Measurements from ENCODE around the gene FGF1.

The FGF1 gene

DNA sequence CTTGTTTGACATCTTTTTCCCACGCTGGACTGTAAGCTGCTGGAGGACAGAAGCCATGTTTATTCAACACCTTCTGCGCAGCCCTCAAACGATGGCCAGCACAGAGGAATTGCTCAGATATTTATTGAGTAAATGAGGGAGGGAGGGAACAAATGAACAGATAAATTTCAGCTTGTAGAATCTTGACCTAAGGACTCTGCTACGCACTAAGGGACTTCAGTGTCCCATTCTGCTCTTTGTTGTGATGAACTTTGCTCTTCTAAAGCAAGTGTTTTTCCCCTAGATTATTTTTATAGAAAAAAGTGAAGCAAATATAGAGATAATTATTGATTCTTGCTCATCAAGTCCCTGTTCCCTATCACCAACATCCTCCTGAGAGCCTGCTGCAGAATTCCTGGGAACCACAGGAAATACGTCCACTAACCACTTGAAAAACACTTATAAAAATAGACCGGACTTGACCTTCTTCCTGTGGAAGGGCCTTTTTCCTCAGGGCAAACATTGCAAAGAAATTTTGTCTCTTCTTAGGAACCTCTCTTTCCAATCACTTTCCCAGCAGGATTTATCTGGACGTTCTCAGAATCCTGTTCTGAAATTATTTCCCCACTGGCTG, 54.9 kb downstream of the FGF1 start:
- H3K4me2 ChIP-seq (ENCODE audit: low read depth, low read length, poor library complexity, severe bottlenecking): no peak overlapping the region

DNA sequence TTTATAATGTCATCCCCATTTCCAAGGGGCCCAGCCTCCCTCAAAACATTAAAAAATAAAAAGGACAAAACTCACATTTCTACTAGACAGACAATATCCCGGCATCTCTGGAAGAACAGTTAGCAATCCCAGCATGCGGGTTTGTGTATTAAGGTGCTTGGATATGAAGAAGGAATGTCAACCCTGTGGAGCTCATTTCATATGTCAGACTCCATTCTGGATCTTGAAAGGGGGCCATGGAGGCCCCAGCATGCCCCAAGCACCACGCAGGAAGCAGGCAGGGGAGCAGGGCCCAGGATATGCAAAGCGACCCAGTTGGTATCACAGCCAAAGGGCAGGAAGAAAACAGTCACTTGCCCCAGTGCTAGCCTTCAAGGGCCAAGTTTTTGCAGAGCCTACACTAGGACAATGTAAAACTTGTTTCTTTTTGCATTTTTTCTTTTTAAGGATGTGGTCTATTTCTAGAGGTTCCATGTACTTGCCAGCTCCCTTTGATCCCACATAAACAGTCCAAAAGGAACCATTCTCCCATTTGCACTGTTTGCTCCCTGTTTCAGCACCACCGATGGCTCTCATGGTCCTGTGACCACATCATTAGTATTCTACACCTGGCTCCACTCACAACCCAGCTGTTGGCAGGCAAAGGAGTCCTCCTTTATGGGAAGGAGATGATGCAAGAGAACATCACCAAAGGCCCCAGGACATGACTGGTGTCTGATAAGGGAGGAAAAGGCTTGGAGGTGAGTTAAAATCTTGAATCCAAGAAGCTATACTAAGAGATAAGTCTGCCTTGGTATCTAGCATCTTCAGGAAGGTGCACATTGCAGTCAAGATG, 58.3 kb downstream of the FGF1 start:
- H3K4me3 ChIP-seq (ENCODE audit: low read length, poor library complexity, severe bottlenecking): no peak overlapping the region
- TF ChIP-seq, protein P1, sequence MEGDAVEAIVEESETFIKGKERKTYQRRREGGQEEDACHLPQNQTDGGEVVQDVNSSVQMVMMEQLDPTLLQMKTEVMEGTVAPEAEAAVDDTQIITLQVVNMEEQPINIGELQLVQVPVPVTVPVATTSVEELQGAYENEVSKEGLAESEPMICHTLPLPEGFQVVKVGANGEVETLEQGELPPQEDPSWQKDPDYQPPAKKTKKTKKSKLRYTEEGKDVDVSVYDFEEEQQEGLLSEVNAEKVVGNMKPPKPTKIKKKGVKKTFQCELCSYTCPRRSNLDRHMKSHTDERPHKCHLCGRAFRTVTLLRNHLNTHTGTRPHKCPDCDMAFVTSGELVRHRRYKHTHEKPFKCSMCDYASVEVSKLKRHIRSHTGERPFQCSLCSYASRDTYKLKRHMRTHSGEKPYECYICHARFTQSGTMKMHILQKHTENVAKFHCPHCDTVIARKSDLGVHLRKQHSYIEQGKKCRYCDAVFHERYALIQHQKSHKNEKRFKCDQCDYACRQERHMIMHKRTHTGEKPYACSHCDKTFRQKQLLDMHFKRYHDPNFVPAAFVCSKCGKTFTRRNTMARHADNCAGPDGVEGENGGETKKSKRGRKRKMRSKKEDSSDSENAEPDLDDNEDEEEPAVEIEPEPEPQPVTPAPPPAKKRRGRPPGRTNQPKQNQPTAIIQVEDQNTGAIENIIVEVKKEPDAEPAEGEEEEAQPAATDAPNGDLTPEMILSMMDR (conservative IDR thresholded peaks at IDR 0.05; ENCODE audit: low read length): no peak
- TF ChIP-seq EZH2phosphoT487 (IDR thresholded peaks at IDR 0.05; ENCODE audit: borderline replicate concordance): no peak
- peaks cover 7% of the 10 kb centered on the region for H3K4me1 ChIP-seq (ENCODE audit: insufficient read depth, low read length, poor library complexity, severe bottlenecking)
- no peaks in the 10 kb centered on the region for H3F3A ChIP-seq (ENCODE audit: low read depth)
- H3K36me3 ChIP-seq (ENCODE audit: insufficient read depth, low read length): no peaks in the 10 kb centered on the region
- no peaks in the 10 kb centered on the region for H3K79me2 ChIP-seq (ENCODE audit: insufficient read depth, low read length)
- no peaks in the 10 kb centered on the region for H3K9me3 ChIP-seq (ENCODE audit: insufficient read depth, low read depth, low read length)
- H3K9me2 ChIP-seq (replicated peaks; ENCODE audit: low read depth, low read length): no peaks in the 10 kb centered on the region
- no peak overlapping the region for H3K9ac ChIP-seq (ENCODE audit: low read depth, low read length, poor library complexity, severe bottlenecking)
- no peaks in the 10 kb centered on the region for H3K27me3 ChIP-seq (ENCODE audit: insufficient read depth, low read length, poor library complexity, severe bottlenecking)
- no peaks in the 10 kb centered on the region for H4K20me1 ChIP-seq (ENCODE audit: insufficient read depth, low read length, poor library complexity, severe bottlenecking)
- no peak overlapping the region for H3K4me2 ChIP-seq (ENCODE audit: low read depth, low read length, poor library complexity, severe bottlenecking)
- H2AFZ ChIP-seq (ENCODE audit: low read length): no peak overlapping the region

More for the DNA sequence above, 54.9 kb downstream of the FGF1 start:
- H3K79me2 ChIP-seq (ENCODE audit: insufficient read depth, low read length): no peaks in the 10 kb centered on the region
- H3K4me1 ChIP-seq (ENCODE audit: insufficient read depth, low read length, poor library complexity, severe bottlenecking): no peaks in the 10 kb centered on the region
- no peaks in the 10 kb centered on the region for H4K20me1 ChIP-seq (ENCODE audit: insufficient read depth, low read length, poor library complexity, severe bottlenecking)
- H3K27me3 ChIP-seq (ENCODE audit: insufficient read depth, low read length, poor library complexity, severe bottlenecking): no peaks in the 10 kb centered on the region
- H2AFZ ChIP-seq (ENCODE audit: low read length): no peak overlapping the region
- H3K36me3 ChIP-seq (ENCODE audit: insufficient read depth, low read length): no peaks in the 10 kb centered on the region
- no peak overlapping the region for H3K4me3 ChIP-seq (ENCODE audit: low read length, poor library complexity, severe bottlenecking)
- no peaks in the 10 kb centered on the region for H3K9me3 ChIP-seq (ENCODE audit: insufficient read depth, low read depth, low read length)
- no peak for TF ChIP-seq EZH2phosphoT487 (IDR thresholded peaks at IDR 0.05; ENCODE audit: borderline replicate concordance)
- TF ChIP-seq, protein P1 (conservative IDR thresholded peaks at IDR 0.05; ENCODE audit: low read length): no peak
- no peak overlapping the region for H3K9ac ChIP-seq (ENCODE audit: low read depth, low read length, poor library complexity, severe bottlenecking)
- H3F3A ChIP-seq (ENCODE audit: low read depth): no peaks in the 10 kb centered on the region
- no peaks in the 10 kb centered on the region for H3K9me2 ChIP-seq (replicated peaks; ENCODE audit: low read depth, low read length)

DNA sequence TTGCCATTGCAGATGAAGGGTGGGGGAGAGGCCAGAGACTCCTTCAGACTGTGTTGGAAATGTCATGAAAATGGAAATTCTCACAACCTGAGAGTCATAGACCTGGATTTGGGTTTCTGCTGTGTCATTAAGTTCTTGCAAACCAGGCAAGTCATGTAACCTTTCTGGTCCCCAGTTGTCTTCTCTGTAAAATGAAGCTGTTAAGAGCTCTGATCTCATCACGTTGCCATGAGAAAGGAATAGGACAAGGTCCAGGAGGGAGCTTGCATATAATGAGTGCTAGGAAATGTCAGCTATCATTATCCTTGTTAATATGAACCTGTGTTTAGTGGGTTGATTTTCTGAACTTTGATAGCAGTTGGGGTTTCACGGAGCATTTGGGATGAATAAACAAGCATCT, 59.1 kb downstream of the FGF1 start:
- H3F3A ChIP-seq (ENCODE audit: low read depth): no peaks in the 10 kb centered on the region
- H3K4me2 ChIP-seq (ENCODE audit: low read depth, low read length, poor library complexity, severe bottlenecking): no peak overlapping the region
- H2AFZ ChIP-seq (ENCODE audit: low read length): no peak overlapping the region
- no peak for TF ChIP-seq EZH2phosphoT487 (IDR thresholded peaks at IDR 0.05; ENCODE audit: borderline replicate concordance)
- no peak overlapping the region for H3K9ac ChIP-seq (ENCODE audit: low read depth, low read length, poor library complexity, severe bottlenecking)
- H3K27me3 ChIP-seq (ENCODE audit: insufficient read depth, low read length, poor library complexity, severe bottlenecking): no peaks in the 10 kb centered on the region
- no peaks in the 10 kb centered on the region for H3K9me3 ChIP-seq (ENCODE audit: insufficient read depth, low read depth, low read length)
- no peaks in the 10 kb centered on the region for H4K20me1 ChIP-seq (ENCODE audit: insufficient read depth, low read length, poor library complexity, severe bottlenecking)
- peaks cover 7% of the 10 kb centered on the region for H3K4me1 ChIP-seq (ENCODE audit: insufficient read depth, low read length, poor library complexity, severe bottlenecking)
- H3K79me2 ChIP-seq (ENCODE audit: insufficient read depth, low read length): no peaks in the 10 kb centered on the region
- no peak overlapping the region for H3K4me3 ChIP-seq (ENCODE audit: low read length, poor library complexity, severe bottlenecking)
- no peaks in the 10 kb centered on the region for H3K9me2 ChIP-seq (replicated peaks; ENCODE audit: low read depth, low read length)
- H3K36me3 ChIP-seq (ENCODE audit: insufficient read depth, low read length): no peaks in the 10 kb centered on the region

Data from Loucy (cell line).